H1 (cell line): ENCODE data around the gene PRKCZ.

Source experiments
- CTCF ChIP-seq, 3 experiments: IDR thresholded peaks; 1 replicate in 2 of 3; 2 replicates in 1 of 3; pipeline versions ENCODE4 v1.5.1 to v1.6.1; 2011; ENCODE audit warnings: low read length in 3 of 3, mild to moderate bottlenecking in 3 of 3, inconsistent platforms in 2 of 3, low read depth in 1 of 3, moderate library complexity in 1 of 3; ENCODE audit not compliant: insufficient read depth in 1 of 3; ENCODE audit errors: control extremely low read depth in 1 of 3
- EZH2 ChIP-seq: fragments of 200-600 bp; sonication (generic); IDR thresholded peaks from 2 replicates; pipeline ENCODE4 v1.7.1; 2012; ENCODE audit warnings: low read depth, mild to moderate bottlenecking, moderate library complexity, low read length, inconsistent platforms; ENCODE audit not compliant: severe bottlenecking
- GABPA ChIP-seq: IDR thresholded peaks from 2 replicates; pipeline ENCODE4 v1.6.1; 2011; ENCODE audit warnings: mild to moderate bottlenecking, low read length, moderate library complexity, borderline replicate concordance; ENCODE audit not compliant: insufficient read depth
- HDAC2 ChIP-seq, 2 experiments: fragments of 300-600 bp in 1 of 2; sonication (generic) in 1 of 2; IDR thresholded peaks; 2 replicates each; pipeline ENCODE4 v1.6.1; 2011 to 2012; ENCODE audit warnings: low read depth in 2 of 2, low read length in 2 of 2, mild to moderate bottlenecking in 2 of 2, moderate library complexity in 2 of 2, borderline replicate concordance in 1 of 2, inconsistent platforms in 1 of 2
- POLR2A ChIP-seq, 2 experiments: IDR thresholded peaks; 1 replicate in 1 of 2; 2 replicates in 1 of 2; pipeline ENCODE4 v1.6.1; 2011; ENCODE audit warnings: low read depth in 2 of 2, low read length in 2 of 2, mild to moderate bottlenecking in 2 of 2; ENCODE audit errors: control extremely low read depth in 1 of 2
- POLR2AphosphoS5 ChIP-seq: IDR thresholded peaks from 2 replicates; pipeline ENCODE4 v1.6.1; 2011; ENCODE audit warnings: low read depth, low read length
- RAD21 ChIP-seq, 2 experiments: IDR thresholded peaks in 1 of 2; conservative IDR thresholded peaks in 1 of 2; 2 replicates each; pipeline ENCODE4 v1.6.1; 2011; ENCODE audit warnings: low read depth in 2 of 2, low read length in 2 of 2, improper control_type of control experiment in 1 of 2, inconsistent platforms in 1 of 2, mild to moderate bottlenecking in 1 of 2, moderate library complexity in 1 of 2
- RBBP5 ChIP-seq: IDR thresholded peaks from 2 replicates; pipeline ENCODE4 v1.7.1; 2012; ENCODE audit warnings: low read depth, mild to moderate bottlenecking, inconsistent platforms, low read length, moderate library complexity, borderline replicate concordance
- USF2 ChIP-seq: IDR thresholded peaks from 2 replicates; pipeline ENCODE4 v1.6.1; 2011; ENCODE audit warnings: low read length, improper control_type of control experiment

GRCh38 chr1:2014741-2015735, 35.2 kb upstream of the PRKCZ start:
- TF ChIP-seq CTCF (IDR thresholded peaks at IDR 0.05; ENCODE audit: control extremely low read depth in 1 of 3, insufficient read depth in 1 of 3, low read depth in 1 of 3, low read length in 3 of 3) (no peak), USF2 (no peak), HDAC2 (IDR thresholded peaks at IDR 0.05; ENCODE audit: borderline replicate concordance in 1 of 2, low read depth in 2 of 2, low read length in 2 of 2) (no peak), RBBP5 (no peak), GABPA (no peak), POLR2AphosphoS5 (no peak), EZH2 (no peak), RAD21 (IDR thresholded peaks at IDR 0.05 in 1 of 2, conservative IDR thresholded peaks at IDR 0.05 in 1 of 2; ENCODE audit: low read depth in 2 of 2, low read length in 2 of 2) (no peak), POLR2A (IDR thresholded peaks at IDR 0.05; ENCODE audit: control extremely low read depth in 1 of 2, low read depth in 2 of 2, low read length in 2 of 2) (no peak)
